LNCAP (cell line): ENCODE data around the gene SLC6A18.

Experiments
- TF ChIP-seq, protein P1 (sequence below): fragments of 450-650 bp; IDR thresholded peaks from 2 replicates; pipeline ENCODE4 v1.5.1; 2017; ENCODE audit warnings: mild to moderate bottlenecking

Gene SLC6A18

DNA sequence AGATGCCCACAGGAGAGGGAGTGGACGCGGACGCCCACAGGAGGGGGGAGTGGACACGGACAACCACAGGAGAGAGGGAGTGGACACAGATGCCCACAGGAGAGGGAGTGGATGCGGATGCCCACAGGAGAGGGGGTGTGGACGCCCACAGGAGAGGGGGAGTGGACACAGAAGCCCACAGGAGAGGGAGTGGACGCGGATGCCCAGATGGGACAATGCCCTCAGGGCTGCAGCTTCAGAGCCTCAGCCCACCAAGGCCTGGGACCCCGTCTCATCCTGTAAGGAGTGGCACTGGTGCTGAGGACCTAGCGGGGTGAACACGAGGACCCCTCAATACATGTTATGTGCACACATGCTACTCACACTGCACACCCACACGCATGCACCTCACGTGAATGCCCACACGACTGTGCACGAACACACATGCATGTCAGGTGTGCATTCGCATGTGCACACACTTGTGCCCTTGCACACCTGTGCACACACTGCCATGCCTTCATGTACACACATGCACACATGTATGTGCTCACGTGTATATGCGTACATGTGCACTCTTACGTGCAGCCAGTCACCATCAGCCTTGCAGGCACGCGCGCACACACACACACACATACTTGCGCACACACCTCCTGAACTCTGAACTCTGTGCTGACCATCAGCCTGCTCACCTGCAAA, 34.8 kb downstream of the SLC6A18 start:
- TF ChIP-seq, protein P1, sequence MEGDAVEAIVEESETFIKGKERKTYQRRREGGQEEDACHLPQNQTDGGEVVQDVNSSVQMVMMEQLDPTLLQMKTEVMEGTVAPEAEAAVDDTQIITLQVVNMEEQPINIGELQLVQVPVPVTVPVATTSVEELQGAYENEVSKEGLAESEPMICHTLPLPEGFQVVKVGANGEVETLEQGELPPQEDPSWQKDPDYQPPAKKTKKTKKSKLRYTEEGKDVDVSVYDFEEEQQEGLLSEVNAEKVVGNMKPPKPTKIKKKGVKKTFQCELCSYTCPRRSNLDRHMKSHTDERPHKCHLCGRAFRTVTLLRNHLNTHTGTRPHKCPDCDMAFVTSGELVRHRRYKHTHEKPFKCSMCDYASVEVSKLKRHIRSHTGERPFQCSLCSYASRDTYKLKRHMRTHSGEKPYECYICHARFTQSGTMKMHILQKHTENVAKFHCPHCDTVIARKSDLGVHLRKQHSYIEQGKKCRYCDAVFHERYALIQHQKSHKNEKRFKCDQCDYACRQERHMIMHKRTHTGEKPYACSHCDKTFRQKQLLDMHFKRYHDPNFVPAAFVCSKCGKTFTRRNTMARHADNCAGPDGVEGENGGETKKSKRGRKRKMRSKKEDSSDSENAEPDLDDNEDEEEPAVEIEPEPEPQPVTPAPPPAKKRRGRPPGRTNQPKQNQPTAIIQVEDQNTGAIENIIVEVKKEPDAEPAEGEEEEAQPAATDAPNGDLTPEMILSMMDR = no peak

DNA sequence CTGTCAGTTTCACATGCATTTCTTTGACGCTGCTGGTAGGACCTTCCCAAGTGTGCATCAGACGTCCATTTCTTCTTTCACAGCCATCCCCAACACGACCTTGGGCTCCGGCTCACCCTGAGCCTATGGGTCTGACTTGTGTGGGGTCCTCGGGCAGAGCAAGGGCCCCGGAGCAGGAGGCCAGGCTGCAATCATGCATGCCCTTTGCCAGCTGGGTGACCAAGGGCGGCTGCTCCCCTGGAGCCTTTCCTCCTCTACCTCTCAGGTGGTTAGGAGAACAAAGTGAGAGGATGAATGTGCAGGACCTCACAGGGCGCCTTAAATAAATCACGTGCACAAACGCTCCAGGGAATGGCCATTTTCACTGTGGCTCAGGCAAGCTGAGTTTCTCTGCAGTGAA, 36.5 kb downstream of the SLC6A18 start:
- TF ChIP-seq, protein P1 = no peak

GRCh38 chr5:1262381-1262780, 37.2 kb downstream of the SLC6A18 start:
- TF ChIP-seq, protein P1 = no peak

DNA sequence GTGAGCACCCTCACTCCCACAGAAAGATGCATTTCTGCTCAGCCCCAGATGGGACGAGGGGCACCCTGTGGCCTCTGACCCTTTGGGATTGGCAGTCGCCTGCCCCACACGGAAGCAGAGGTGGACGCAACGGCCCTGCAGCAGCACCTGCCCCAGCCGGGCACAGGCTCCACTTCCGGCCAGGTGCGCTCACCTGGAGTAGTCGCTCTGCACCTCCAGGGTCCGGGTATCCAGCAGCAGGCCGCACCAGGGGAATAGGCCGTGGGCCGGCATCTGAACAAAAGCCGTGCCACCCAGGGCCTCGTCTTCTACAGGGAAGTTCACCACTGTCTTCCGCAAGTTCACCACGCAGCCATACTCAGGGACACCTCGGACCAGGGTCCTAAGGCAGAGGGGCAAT, 39.0 kb downstream of the SLC6A18 start:
- TF ChIP-seq, protein P1 = no peak

GRCh38 chr5:1265026-1265425, 39.8 kb downstream of the SLC6A18 start:
- TF ChIP-seq, protein P1 = no peak

GRCh38 chr5:1265461-1266455, 40.6 kb downstream of the SLC6A18 start:
- TF ChIP-seq, protein P1 = no peak

GRCh38 chr5:1266791-1267190, 41.6 kb downstream of the SLC6A18 start:
- TF ChIP-seq, protein P1 = no peak
